ENCODE measurements around the gene LRRC40.
"Not testable (repeated sequence)": the region's sequence is repeated elsewhere in the genome, so short reads cannot be mapped to it uniquely, and the experiment has no call there.

LRRC40 gene

DNA sequence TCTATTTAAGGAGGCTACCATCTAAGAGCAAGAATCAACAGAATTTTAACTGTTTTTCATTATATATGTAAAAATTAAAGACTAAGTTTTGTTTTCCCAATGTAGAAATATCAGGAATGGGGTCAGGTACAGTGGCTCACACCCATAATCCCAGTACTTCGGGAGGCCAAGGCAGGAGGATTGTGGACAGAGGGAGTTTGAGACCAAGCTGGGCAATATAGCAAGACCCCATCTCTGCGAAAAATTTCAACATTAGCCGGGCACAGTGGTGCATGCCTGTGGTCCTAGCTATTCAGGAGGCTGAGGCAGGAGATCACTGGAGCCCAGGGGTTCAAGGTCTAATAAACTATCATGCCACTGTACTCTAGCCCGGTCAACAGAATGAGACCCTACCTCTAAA is 5.3 kb downstream of the LRRC40 start:
- no peak for DNase-seq

DNA sequence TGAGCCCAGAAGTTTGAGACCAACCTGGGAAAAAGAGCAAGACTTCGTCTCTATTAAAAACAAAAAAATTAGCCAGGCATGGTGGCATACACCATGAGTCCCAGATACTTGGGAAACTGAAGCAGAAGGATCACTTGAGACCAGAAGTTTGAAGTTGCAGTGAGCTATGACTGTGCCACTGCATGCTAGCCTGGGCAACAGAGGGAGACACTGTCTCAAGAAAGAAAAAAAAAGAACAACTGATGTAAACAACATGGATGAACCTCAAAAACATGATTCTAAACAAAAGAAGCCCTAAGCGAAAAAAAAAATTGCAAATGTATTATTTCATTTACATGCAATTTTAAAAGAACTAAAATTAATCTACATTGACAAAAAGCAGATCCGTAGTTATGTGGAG is 9.0 kb downstream of the LRRC40 start:
- DNase-seq: no peak

DNA sequence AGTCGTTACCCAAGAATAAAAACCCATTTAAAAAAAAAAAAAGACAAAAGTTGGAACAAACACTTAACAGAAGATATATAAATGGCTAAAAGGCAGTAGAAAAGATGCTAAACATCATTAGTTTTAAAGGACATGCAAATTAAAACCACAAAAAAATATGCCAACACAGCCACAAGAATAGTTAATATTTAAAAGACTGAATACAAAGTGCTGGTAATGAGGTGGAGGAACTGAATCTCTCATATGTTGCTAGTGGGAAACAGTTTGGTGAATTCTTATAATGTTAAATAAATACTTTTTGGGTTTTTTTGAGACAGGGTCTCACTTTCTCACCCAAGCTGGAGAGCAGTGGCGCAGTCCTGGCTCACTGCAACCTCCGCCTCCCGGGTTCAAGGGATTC is 10.0 kb downstream of the LRRC40 start:
- no peak for DNase-seq

DNA sequence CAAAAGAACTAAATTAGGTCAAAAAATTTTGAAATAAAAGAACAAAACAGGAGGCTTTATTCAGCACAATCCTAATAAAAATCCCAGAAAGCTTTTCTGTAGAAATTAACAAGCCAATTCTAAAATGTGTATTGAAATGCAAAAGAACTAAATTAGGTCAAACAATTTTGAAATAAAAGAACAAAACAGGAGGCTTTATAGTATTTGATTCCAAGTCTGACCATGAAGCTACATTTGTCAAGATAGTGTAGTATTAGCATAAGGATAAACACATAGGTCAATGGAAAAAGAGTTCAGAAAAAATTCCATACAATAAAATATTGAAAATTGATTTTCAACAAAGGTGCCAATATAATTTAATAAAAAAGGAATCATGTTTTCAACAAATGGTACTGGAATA is 10.8 kb downstream of the LRRC40 start:
- DNase-seq: no peak

DNA sequence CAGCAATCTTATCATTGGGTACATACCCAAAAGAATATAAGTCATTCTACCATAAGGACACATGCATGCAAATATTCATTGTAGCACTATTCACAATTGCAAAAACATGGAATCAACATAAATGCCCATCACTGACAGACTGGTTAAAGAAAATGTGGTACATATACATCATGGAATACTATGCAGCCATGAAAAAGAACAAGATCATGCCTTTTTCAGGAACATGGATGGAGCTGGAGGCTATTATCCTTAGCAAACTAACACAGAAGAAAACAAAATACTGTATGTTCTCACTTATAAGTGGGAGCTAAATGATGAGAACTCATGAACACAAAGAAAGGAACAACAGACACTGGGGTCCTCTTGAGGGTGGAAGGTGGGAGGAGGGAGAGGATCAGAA is 12.9 kb downstream of the LRRC40 start:
- DNase-seq: not testable (repeated sequence)

DNA sequence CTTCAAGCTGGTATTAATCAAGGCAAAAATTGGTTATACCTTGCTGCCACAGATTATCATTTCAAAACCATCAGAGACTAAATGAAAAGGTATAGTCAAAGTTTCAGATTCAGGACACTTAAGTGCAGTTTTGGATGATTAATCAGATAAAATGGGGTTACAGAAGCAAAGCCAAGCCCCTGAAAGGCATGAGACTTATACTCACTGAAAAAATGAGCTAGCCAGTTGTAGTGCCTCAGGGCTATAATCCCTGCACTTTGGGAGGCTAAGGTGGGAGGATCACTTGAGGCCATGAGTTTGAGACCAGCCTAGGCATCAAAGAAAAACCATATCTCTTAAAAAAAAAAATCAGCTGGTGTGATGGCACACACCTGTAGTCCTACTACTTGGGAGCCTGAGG is 15.2 kb downstream of the LRRC40 start:
- no peak for DNase-seq

DNA sequence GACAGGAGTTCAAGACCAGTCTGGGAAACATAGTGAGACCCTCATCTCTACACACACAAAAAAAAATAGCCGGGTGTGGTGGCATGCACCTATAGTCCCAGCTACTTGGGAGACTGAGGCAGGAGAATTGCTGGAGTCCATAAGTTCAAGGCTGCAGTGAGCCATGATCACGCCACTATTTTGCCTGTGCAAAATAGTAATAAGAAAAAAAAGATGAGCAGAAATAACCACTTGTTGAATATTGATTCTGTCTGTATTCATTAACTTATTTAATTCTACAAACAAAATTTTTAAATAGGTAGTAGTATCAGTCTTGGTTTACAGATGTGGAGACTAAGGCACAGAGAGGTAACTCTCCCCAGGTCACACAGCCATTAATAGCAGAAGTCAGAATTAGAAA is 16.9 kb downstream of the LRRC40 start:
- no peak for DNase-seq

DNA sequence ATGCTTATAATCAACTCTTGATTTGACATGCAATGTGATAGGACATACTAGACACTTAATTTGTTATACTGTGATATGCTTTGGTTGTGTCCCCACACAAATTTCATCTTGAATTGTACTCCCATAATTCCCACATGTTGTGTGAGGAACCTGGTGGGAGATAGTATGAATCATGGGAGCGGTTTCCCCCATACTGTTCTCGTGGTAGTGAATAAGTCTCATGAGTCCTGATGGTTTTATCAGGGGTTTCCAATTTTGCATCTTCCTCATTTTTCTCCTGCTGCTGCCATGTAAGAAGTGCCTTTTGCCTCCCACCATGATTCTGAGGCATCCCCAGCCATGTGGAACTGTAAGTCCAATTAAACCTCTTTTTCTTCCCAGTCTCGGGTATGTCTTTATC is 20.2 kb downstream of the LRRC40 start:
- not testable (repeated sequence) for DNase-seq

DNA sequence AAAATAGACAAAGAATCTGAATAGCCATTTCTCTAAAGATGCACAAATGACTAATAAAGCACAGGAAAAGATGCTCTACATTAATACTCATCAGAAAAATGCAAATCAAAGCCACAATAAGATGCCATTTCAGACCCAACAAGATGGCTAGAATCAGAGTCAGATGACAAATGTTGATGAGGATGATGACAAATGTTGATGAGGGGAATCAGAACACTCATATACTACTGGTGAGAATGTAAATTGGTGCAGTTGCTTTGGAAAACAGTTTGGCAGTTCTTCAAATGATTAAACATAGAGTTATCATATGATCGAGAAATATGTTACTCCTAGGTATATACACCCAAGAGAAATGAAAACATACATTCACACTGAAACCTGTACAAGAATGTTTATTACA is 33.9 kb downstream of the LRRC40 start:
- no peak for DNase-seq

DNA sequence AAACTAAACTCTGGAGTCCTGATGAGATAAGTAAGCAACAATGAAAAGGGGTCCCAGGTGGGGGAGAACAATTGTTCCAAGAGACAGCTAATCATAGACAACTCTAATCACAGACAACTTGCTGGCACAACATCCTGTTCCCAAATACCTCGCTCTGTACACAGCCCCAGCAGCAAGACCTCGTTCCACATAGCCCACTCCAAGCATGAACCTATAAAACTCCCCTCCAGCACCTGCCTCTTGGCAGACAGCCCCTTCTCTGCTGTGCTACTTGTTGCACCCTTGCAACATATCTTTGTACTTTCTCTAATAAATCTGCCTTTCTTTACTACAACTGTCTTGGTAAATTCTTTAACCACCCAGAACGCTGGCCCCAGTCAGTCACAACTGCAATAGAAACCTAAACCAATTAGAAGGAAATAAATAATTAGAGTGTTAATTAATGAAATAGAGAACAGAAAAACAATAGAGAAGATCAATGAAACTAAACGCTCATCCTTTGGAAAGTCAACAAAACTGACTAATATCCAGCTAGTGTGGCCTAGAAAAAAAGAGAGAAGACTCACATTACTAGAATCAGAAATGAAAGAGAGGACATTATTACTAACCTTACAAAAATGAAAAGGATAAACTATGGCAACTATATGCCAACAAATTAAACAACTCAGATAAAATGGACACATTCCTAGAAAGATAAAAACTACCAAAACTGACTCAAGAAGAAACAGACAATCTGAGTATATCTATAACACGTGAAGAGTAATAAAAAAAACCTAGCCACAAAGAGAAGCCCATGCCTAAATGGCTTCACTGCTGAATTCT is 36.1 kb downstream of the LRRC40 start:
- no peak for DNase-seq

DNA sequence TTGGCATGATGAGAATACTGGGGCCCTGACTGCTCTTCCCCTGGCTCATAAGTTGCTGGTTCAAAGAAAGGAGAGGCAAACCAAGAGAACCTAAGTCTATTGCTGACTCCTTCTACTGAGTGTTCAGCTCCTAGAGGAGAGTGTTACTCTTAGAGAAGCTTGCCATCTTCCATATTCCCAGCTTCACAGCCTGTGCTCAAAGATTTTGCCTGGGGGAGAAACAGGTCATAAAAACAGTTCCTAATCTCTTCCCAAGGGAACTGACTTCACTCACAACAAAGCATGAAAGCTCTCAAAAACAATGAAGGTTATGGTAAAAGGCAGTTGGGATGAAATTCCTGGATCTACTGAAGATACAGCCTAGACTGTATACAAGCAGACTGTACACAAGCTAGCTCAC is 37.1 kb downstream of the LRRC40 start:
- no peak for DNase-seq

DNA sequence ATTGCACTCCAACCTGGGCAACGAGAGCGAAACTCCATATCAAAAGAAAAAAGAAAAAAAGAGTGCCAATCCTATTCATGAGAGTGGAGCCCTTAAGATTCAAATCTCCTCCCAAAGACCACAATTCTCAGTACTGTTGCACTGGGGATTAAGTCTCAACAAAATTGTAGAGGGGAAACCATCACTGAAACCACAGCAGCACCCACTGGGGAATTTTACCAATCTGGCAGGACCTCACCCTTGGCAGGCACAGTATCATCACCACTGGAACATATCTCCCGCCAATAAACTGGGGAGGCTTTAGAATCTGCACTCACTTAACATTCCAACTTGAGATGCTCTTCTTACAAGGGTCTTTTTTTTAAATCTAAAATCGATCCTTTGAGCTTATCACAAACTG is 41.0 kb downstream of the LRRC40 start:
- DNase-seq: no peak

DNA sequence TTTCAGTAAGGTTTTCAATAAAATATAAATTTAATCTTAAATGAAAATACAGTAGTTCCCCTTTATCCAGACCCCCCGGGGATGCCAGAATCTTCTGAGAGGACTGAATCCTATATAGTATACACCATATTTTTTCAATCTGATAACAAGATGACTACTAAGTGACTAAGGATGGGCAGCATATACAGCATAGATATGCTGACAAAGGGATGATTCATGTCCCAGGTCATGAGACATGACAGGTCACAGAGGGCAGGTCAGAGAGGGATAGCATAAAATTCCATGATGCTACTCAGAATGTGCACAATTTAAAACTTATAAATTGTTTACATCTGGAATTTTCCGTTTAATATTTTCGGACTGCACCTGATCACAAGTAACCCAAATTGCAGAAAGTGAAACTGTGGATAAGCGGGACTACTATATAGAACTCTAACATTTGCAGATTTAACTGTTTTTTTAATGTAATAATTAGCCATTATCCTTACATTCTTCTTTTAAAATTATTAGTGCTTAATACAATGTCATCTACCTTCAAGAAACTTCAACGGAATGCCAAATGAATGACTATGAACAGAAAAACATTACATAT is 48.8 kb downstream of the LRRC40 start:
- DNase-seq: no peak

DNA sequence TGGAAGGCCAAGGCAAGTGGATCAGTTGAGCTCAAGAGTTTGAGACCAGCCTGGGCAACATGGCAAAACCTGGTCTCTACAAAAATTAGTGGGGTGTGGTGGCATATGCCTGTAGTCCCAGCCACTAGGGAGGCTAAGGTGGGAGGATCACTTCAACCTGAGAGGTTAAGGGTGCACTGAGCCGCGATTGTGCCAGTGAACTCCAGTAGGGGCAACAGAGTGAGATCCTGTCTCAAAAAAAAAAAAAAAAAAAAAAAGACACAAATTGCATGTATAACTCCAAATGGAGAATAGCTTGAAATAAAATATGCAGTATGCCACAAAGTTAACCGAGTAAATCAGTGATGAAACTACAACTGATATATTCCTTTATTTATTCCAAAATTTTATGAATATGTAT is 51.6 kb downstream of the LRRC40 start:
- DNase-seq: no peak

DNA sequence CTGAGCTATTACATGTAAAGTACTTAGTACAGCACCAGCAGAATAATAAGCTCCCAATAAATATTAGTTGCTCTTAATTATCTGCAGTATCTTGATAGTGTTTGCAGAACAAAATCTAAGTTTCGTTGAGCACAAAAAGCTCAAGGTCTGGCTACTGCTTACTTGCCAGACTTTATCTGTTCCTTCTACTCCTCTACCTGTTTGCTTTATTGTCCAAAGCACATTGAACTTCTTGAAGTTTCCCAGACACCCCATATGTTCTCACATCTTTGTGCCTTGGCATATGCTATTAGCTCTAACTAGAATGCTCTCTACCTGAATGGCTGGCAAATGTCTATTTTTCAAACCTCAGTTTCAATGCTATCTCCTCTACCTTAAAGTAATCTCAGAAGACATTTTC is 54.9 kb downstream of the LRRC40 start:
- no peak for DNase-seq

DNA sequence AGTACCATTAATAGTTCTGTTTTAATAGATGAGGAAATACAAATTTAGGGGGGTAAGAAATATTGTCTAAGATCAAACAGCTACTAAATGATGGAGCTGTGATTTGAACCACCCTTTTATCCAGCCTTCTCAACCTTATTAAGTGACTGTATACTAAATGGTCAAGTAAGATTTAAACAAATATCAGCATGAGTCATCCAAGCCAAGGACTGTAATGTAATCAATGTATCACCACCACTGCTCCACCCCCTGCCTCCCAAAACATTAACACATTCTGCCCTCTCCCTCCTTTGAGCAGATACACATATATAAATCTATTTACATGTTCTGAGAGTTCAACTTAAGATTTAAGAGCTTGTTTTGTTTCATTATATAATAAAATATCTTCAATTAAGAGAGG is 58.9 kb downstream of the LRRC40 start:
- DNase-seq: no peak

DNA sequence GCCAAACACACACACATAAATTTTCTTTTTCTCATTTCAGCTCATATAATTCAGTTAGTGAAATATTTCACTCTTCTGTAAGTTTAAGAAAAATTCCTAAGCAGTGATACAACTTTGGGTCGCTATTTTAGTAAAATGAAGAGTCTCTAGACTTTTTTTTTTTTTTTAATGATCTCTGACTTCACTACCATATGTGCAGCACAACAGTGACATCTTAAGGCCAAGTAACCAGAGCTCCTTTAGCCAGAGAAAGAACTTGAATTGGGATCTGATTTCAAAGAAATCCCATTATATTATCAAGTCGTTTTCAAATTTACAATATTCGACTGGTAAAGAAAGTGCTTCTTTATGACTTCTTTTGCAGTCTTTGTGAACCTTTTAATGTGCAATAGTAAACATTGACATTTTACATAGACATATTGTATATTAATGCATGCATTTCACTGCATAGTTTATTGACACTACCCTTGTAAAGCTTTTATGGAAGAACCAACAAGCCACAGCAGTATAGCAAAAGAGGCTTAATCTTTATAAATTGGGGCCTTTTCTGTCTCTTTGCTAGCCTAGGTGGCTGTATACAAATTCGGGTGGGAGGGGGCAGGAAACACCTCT is 62.2 kb downstream of the LRRC40 start:
- DNase-seq: no peak

DNA sequence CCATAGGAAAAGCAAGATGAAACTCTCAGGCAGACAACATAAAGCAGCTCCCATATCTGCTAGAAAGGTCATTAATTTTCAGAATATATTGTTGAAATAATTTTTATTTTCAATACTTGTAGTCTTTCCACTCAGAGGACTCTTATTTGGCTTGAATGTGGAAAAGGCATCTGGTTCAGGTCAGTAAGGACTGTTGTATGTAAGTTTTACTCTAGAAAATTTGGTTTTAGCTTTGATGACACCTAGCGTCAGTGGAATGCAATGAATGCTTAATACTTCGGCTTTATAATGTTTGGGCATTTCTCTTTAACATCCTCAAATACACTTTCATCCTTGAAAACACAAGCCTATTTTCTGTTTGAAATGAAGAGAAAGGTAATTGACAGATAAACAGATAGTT is 63.3 kb downstream of the LRRC40 start:
- DNase-seq: no peak

DNA sequence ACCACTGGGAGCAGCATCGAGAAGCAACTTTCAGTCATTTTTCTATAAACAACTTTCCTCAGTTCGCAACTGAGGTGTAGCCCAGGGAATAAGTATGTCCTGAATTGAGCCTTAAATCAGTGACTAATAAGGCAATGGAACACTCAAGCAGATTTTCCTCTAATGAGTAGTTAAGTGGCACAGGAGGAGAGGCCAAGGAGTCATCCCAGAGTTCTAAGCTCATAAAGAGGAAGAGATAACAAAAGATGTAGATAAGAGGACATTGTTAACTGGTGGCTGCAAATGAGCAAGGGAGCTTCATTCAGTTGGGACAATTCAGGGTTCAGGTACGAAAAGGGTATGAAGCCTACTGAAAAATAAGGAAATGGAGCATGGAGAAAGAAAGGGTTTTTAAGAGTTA is 64.5 kb downstream of the LRRC40 start:
- DNase-seq: no peak

DNA sequence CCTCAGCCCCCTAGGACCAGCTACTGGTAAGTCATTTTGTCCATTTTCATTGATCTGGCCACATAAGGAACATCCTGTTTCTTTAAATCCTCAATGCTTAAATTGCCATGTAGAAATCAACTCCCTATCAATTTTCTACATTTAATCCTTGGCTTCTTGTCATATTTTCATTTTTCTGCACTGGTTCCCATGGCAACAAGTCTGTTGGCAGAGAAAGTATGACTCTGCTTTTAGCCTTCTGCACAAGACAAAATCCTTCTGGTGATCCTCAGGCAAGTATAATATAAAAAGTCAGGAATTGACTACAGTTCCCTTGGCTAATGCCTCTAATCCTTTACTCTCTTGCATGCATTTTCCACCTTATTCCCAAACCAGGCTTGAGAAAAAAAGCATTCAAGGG is 65.0 kb downstream of the LRRC40 start:
- no peak for DNase-seq

DNA sequence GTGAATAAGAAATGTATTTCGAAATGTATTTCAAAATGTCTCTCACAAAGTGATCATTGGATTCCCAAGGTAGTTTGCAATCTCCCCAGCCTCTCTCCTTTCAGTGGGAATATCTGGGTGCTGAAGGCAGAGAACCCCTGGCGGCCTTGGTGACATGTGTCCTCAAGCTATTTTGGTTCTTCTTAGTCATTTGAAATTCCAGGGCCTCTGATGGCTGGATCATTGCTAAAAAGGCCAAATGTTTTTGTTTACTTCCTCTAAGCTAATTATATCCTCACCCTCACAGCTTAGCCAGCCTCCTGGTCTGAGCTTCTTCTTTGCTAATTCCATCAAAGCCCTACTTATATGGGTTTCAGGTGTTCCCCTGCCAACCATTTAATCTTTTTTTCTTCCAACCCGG is 71.2 kb downstream of the LRRC40 start:
- no peak for DNase-seq

DNA sequence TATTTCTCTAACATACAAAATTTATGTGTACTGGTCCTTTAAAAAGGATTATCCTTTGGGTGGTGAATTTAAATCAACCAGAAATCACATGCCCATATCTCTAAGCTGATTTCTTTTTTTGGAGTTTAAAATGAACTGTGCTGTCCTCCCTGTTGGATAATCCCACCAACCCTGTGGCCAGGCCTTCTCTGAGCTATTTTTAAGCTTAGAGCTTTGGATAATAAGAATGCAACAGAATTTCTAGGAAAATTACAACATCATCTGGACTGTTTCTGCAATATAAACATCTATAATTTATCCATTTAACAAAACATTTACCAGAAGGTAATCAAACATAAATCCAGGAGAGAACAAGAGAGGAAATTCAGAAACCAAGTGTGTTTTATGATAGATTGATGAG is 88.3 kb downstream of the LRRC40 start:
- DNase-seq: no peak

DNA sequence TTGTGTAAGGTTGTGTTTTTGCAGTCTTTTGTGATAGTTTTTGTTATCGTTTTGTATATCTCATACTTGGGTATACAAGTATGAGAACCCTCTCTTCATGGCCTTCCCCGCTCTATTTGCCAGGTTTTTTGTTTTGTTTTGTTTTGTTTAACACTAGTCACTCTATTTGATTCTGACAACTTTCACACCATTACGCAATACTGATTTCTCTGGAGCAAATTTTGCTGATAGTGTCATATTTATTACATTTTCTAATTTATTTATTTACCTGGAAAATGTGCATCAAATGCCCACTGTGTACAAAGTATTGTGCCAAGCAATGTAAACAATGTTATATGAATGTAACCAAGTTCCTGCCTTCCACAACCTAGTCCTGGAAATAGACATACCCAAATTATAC is 90.1 kb downstream of the LRRC40 start:
- no peak for DNase-seq

DNA sequence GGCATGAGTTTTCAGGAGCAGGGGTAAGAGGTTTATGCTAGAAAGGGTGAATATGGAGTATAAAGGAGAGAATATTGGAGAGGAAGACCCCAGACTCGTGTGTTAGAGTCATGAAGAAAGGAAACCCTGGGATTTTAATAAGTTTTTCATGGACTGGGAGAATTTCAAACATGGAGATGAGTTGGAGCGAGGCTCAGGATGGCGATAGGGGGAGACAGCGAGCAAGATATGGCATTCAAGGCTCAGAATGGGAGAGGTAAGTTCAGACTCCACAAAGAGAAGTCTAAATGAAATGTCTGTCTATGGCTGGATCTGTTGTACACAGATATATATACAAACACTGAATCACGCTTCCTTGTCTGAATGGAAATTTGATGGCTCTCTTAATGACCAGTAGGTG is 92.5 kb downstream of the LRRC40 start:
- DNase-seq: no peak

DNA sequence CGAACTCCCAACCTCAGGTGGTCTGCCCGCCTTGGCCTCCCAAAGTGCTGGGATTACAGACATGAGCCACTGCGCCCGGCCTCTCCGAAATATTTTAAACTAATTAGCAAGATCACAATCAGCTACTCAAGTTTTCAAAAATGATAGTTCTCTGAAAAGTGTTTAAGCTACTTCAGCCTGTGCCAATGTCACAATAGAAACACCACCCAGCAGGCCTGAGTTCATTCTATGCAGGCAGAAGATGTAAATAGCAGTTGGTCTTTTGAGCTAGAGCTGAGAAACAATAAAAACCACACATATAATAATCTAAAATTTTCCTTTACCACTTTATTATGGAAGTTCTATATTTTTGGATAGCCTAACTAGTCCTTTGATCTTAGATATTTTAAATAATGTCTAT is 96.1 kb downstream of the LRRC40 start:
- no peak for DNase-seq
